Measurements from ENCODE around the gene GADD45A.

Gene GADD45A

GRCh38 chr1:67666636-67667035, 18.4 kb upstream of the GADD45A start:
- no peaks in the 10 kb centered on the region for H3K9me3 ChIP-seq (ENCODE audit: control insufficient read depth, insufficient read depth, low read depth, low read length)
- H3K27ac ChIP-seq (ENCODE audit: extremely low read depth, low read depth, low read length): no peak overlapping the region
- H3K4me3 ChIP-seq (ENCODE audit: low read depth, low read length): no peak overlapping the region
- CTCF ChIA-PET: interaction anchor here (0.6 kb wide), 1 partner anchor 102 kb away, joined by 5 read pairs; no protein-coding TSS in a partner anchor
- no peaks in the 10 kb centered on the region for H3K4me1 ChIP-seq (ENCODE audit: control insufficient read depth, insufficient read depth, low read length)
- POLR2A ChIA-PET: interaction anchor here (1.5 kb wide), 1 partner anchor 19 kb away, joined by 7 read pairs; the partner anchor contains the start of gene GADD45A
- no peaks in the 10 kb centered on the region for H3K36me3 ChIP-seq (ENCODE audit: control insufficient read depth in 2 of 2, insufficient read depth in 1 of 2, low read length in 2 of 2)
- TF ChIP-seq ZNF302 (tag by site-specific recombination; IDR thresholded peaks at IDR 0.05; ENCODE audit: low read depth) (no peak), ZXDB (tag by site-specific recombination; IDR thresholded peaks at IDR 0.05) (no peak), KLF1 (tag by site-specific recombination; IDR thresholded peaks at IDR 0.05) (no peak)

- no peak for TF ChIP-seq ZNF658 (tag by site-specific recombination; IDR thresholded peaks at IDR 0.05)
- no peak for TF ChIP-seq ZNF366 (tag by site-specific recombination; conservative IDR thresholded peaks at IDR 0.05)
- no peak for TF ChIP-seq ZNF558 (tag by site-specific recombination; IDR thresholded peaks at IDR 0.05)
- no peak for TF ChIP-seq ZNF660 (tag by site-specific recombination; IDR thresholded peaks at IDR 0.05)
- 0 out of 2 replicates have a peak, but pooled peaks have one; percentile 19 for TF ChIP-seq ZBTB21 (tag by site-specific recombination; IDR thresholded peaks at IDR 0.05)
- H3K36me3 ChIP-seq (ENCODE audit: control insufficient read depth in 2 of 2, insufficient read depth in 1 of 2, low read length in 2 of 2): no peaks in the 10 kb centered on the region
- ChIA-PET POLR2A (no interaction called here), CTCF (no interaction called here)
- H3K4me1 ChIP-seq (ENCODE audit: control insufficient read depth, insufficient read depth, low read length): no peaks in the 10 kb centered on the region
- H3K9me3 ChIP-seq (ENCODE audit: control insufficient read depth, insufficient read depth, low read depth, low read length): no peaks in the 10 kb centered on the region
- no peak overlapping the region for H3K4me3 ChIP-seq (ENCODE audit: low read depth, low read length)
- H3K27ac ChIP-seq (ENCODE audit: extremely low read depth, low read depth, low read length): no peak overlapping the region
These were observed 16.3 kb upstream of the GADD45A start for GRCh38 chr1:67668660-67669059.

GRCh38 chr1:67672260-67672803, 12.7 kb upstream of the GADD45A start:
- TF ChIP-seq ZNF513 (tag by site-specific recombination; IDR thresholded peaks at IDR 0.05) (no peak), OSR2 (tag by site-specific recombination; IDR thresholded peaks at IDR 0.05) (peak; percentile 29; the same call in 1 of the 2 replicates), ZNF654 (tag by site-specific recombination; IDR thresholded peaks at IDR 0.05; ENCODE audit: low read depth) (no peak), KLF10 (tag by site-specific recombination; IDR thresholded peaks at IDR 0.05) (no peak)
- Histone ChIP-seq H3K9me3 (ENCODE audit: control insufficient read depth, insufficient read depth, low read depth, low read length) (no peaks in the 10 kb centered on the region), H3K4me1 (ENCODE audit: control insufficient read depth, insufficient read depth, low read length) (peaks cover 7% of the 10 kb centered on the region), H3K36me3 (ENCODE audit: control insufficient read depth in 2 of 2, insufficient read depth in 1 of 2, low read length in 2 of 2) (no peaks in the 10 kb centered on the region), H3K27ac (ENCODE audit: extremely low read depth, low read depth, low read length) (no peak overlapping the region), H3K4me3 (ENCODE audit: low read depth, low read length) (no peak overlapping the region)
- ChIA-PET POLR2A (interaction anchor here (1.0 kb wide), 1 partner anchor 13 kb away, joined by 9 read pairs; the partner anchor contains the start of gene GADD45A), CTCF (no interaction called here)

- Histone ChIP-seq H3K9me3 (ENCODE audit: control insufficient read depth, insufficient read depth, low read depth, low read length) (no peaks in the 10 kb centered on the region), H3K4me3 (ENCODE audit: low read depth, low read length) (no peak overlapping the region), H3K27ac (ENCODE audit: extremely low read depth, low read depth, low read length) (no peak overlapping the region), H3K36me3 (ENCODE audit: control insufficient read depth in 2 of 2, insufficient read depth in 1 of 2, low read length in 2 of 2) (no peaks in the 10 kb centered on the region), H3K4me1 (ENCODE audit: control insufficient read depth, insufficient read depth, low read length) (peaks cover 7% of the 10 kb centered on the region)
- TF ChIP-seq KLF9 (tag by site-specific recombination; IDR thresholded peaks at IDR 0.05; ENCODE audit: low read depth): no peak
- peak; percentile 99 for TF ChIP-seq ZNF366 (tag by site-specific recombination; conservative IDR thresholded peaks at IDR 0.05)
- peak; percentile 66; the same call in 1 of the 2 replicates for TF ChIP-seq SCRT1 (tag by site-specific recombination; IDR thresholded peaks at IDR 0.05; ENCODE audit: borderline replicate concordance)
- TF ChIP-seq ZNF776 (tag by site-specific recombination; IDR thresholded peaks at IDR 0.05; ENCODE audit: borderline replicate concordance): no peak
- TF ChIP-seq ZNF629 (tag by site-specific recombination; IDR thresholded peaks at IDR 0.05): 0 out of 2 replicates have a peak, but pooled peaks have one; percentile 11
- TF ChIP-seq SCRT2 (tag by site-specific recombination; IDR thresholded peaks at IDR 0.05): peak; percentile 90
- TF ChIP-seq ZSCAN16 (tag by site-specific recombination; IDR thresholded peaks at IDR 0.05): no peak
- ChIA-PET CTCF (interaction anchor here (0.6 to 1.3 kb wide), 4 partner anchors 12 to 1750 kb away, joined by 3 to 4 read pairs (median 3); no protein-coding TSS in a partner anchor), POLR2A (interaction anchor here (4.5 kb wide), 1 partner anchor 11 kb away, joined by 43 read pairs; the partner anchor contains the start of gene GADD45A)
These were observed 11.4 kb upstream of the GADD45A start for GRCh38 chr1:67673468-67674201.
